Posterior cingulate gyrus (tissue), 11 donors: ENCODE results near the gene IL22RA2.

Experiments used
- DNase-seq, 10 donors: peaks; one replicate each; pipeline versions ENCODE4 v3.0.0 to v3.0.0-alpha.2; 2020 to 2021; ENCODE audit warnings: mixed read lengths in 3 of 10
- intact Hi-C: fragments of 100-400 bp; cut with DNase I; formaldehyde crosslinking; loops from one replicate; pipeline ENCODE4 v1.15.1; 2023

The IL22RA2 gene

GRCh38 chr6:137167702-137168377, 5.6 kb downstream of the IL22RA2 start:
- DNase-seq = no peak
- intact Hi-C loops = no loop called here

GRCh38 chr6:137166247-137167098, 7.0 kb downstream of the IL22RA2 start:
- no peak for DNase-seq
- intact Hi-C loops = no loop called here

GRCh38 chr6:137165375-137166246, 7.8 kb downstream of the IL22RA2 start:
- intact Hi-C loops = no loop called here
- no peak for DNase-seq

GRCh38 chr6:137163732-137164318, 9.6 kb downstream of the IL22RA2 start:
- intact Hi-C loops = no loop called here
- no peak for DNase-seq

GRCh38 chr6:137162692-137163306, 10.6 kb downstream of the IL22RA2 start:
- DNase-seq = no peak
- intact Hi-C loops = no loop called here

- no peak for DNase-seq
- intact Hi-C loops = no loop called here
Measured at GRCh38 chr6:137161949-137162348, 11.5 kb downstream of the IL22RA2 start.

- no peak for DNase-seq
- intact Hi-C loops = no loop called here
Measured at GRCh38 chr6:137160763-137161162, 12.7 kb downstream of the IL22RA2 start.

- intact Hi-C loops = no loop called here
- DNase-seq = no peak
Measured at GRCh38 chr6:137159912-137160311, 13.5 kb downstream of the IL22RA2 start.

GRCh38 chr6:137157601-137158000, 15.8 kb downstream of the IL22RA2 start:
- intact Hi-C loops = no loop called here

GRCh38 chr6:137156650-137157049, 16.8 kb downstream of the IL22RA2 start:
- intact Hi-C loops = no loop called here
- no peak for DNase-seq

More at GRCh38 chr6:137157601-137158000, 15.8 kb downstream of the IL22RA2 start:
- no peak for DNase-seq

GRCh38 chr6:137155830-137156229, 17.6 kb downstream of the IL22RA2 start:
- no peak for DNase-seq
- intact Hi-C loops = no loop called here

- intact Hi-C loops = no loop called here
- no peak for DNase-seq
Measured at GRCh38 chr6:137150072-137150471, 23.4 kb downstream of the IL22RA2 start.

- intact Hi-C loops = no loop called here
- no peak for DNase-seq
Measured at GRCh38 chr6:137149035-137149393, 24.4 kb downstream of the IL22RA2 start.

- DNase-seq = no peak
- intact Hi-C loops = no loop called here
Measured at GRCh38 chr6:137148306-137149034, 25.0 kb downstream of the IL22RA2 start.

GRCh38 chr6:137147195-137147594, 26.2 kb downstream of the IL22RA2 start:
- DNase-seq = no peak
- intact Hi-C loops = no loop called here

- intact Hi-C loops = no loop called here
- no peak for DNase-seq
Measured at GRCh38 chr6:137146206-137146605, 27.2 kb downstream of the IL22RA2 start.

GRCh38 chr6:137145421-137145820, 28.0 kb downstream of the IL22RA2 start:
- no peak for DNase-seq
- intact Hi-C loops = no loop called here

GRCh38 chr6:137136065-137136464, 37.4 kb downstream of the IL22RA2 start:
- intact Hi-C loops = no loop called here
- DNase-seq = no peak

GRCh38 chr6:137134483-137134882, 39.0 kb downstream of the IL22RA2 start:
- intact Hi-C loops = no loop called here
- no peak for DNase-seq

- DNase-seq = no peak
- intact Hi-C loops = no loop called here
Measured at GRCh38 chr6:137133122-137133521, 40.3 kb downstream of the IL22RA2 start.
